GM18873 (cell line): ENCODE data around the gene COL19A1.
A peak's percentile ranks its signal among the peaks of the same experiment; 100 is the strongest.
"Not testable (repeated sequence)": the region's sequence is repeated elsewhere in the genome, so short reads cannot be mapped to it uniquely, and the experiment has no call there.

ENCODE experiments used
- ATAC-seq: cut with Tn5 transposase; IDR thresholded peaks from one replicate; pipeline ENCODE4 v1.9.1; 2021; ENCODE audit warnings: mild to moderate bottlenecking, moderate library complexity, moderate number of reproducible peaks; ENCODE audit not compliant: unreplicated experiment, low FRiP score

COL19A1 gene

DNA sequence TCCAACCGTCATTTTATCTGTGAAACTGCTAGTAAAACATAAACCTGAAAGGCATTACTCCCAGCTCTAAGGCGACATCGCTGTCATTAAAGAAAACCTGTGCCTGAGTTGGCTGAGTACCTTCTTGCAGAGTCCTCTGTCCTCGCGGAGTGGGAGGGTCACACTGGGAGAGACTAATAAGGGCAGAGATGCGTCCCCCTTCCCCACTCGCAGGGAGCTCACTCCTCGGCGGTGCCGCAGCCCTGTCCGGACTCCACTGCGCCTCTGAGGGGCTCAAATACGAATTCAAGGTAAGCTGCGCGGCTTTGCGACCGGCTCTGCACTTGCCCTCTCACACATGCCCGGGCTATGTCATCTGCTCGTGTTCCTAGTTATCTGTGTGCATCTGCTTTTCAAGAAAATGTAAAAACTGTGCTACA is at the start of gene COL19A1:
TSS of gene COL19A1 (plus strand) at position 206 of the 419 bp plus-strand sequence. CDS start 13,012 bp downstream, outside the sequence.
- peak; percentile 63 for ATAC-seq

GRCh38 chr6:69816569-69816968 is 49.8 kb upstream of the COL19A1 start:
- ATAC-seq: no peak

GRCh38 chr6:69817358-69817757 is 49.0 kb upstream of the COL19A1 start:
- no peak for ATAC-seq

GRCh38 chr6:69818223-69818930 is 48.0 kb upstream of the COL19A1 start:
- no peak for ATAC-seq

DNA sequence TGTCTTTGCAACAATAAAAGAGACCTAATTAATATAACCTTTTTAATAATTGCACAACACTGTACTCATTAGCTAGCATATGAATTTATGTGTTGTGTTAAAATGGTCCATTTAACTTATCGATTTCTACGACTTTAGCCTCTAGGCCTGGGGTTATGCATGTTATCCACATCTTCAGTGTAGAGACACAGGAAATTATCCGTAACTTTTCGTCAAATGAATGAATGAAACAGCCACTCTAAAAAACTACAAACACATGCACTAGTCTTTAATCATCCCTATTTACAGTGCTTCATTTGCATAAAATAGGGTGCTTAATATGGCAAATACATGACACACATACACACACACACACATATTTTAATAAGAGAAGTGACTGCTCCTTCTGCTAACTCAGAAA is 47.2 kb upstream of the COL19A1 start:
- no peak for ATAC-seq

GRCh38 chr6:69820018-69820417 is 46.3 kb upstream of the COL19A1 start:
- ATAC-seq: no peak

DNA sequence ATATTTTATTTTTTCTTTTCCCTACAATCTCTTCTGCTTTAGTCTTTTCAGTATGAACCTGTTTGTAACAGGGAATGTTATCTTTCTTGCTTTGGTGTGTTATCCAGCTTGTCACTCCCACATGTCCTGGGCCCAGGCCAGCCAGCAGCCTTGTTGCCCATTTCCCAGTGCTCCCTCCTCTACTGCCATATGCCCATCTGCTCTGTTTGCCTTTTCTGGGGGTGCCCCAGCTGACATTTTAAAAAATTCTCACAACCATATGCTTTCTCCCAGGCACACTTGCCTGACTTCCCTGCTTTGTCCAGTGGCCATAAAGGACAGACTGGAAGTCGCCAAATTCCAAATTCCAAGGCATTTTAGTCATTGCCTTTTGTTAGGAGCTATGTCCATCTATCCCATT is 45.9 kb upstream of the COL19A1 start:
- no peak for ATAC-seq

DNA sequence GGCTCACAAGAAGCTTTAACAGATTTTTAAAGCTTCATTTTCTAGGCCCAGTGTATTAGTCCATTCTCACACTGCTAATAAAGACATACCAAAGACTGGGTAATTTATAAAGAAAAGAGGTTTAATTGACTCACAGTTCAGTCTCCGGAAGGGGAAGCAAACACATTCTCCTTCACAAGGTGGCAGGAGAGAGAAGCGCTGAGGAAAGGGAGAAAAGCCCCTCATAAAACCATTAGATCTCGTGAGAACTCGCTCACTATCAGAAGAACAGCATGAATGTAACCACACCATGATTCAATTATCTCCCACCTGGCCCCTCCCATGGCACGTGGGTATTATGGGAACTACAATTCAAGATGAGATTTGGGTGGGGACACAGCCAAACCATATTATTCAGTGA is 42.0 kb upstream of the COL19A1 start:
- not testable (repeated sequence) for ATAC-seq

GRCh38 chr6:69825904-69826303 is 40.5 kb upstream of the COL19A1 start:
- ATAC-seq: no peak

- no peak for ATAC-seq
These were observed 39.0 kb upstream of the COL19A1 start for GRCh38 chr6:69827276-69827893.

DNA sequence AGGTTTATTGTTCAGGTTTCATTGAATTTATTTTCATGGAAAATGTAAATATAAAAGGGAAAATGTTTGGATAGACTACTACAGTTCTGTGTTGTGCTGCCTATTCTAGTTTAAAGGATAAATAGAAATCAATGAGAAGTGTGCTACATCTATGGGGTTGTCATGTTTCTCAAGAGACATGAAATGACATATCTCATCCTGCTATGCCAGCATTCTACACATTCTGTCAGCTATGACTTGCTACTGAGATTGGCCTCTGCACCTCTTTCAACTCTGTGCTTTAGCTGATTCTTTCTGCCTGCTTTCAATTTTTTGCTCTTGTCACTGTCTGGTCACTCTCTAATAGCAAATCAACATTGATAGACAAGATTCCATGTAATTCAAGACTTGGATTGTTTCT is 33.8 kb upstream of the COL19A1 start:
- ATAC-seq: no peak

GRCh38 chr6:69835414-69836179 is 30.8 kb upstream of the COL19A1 start:
- ATAC-seq: peak; percentile 67

- no peak for ATAC-seq
These were observed 24.5 kb upstream of the COL19A1 start for GRCh38 chr6:69841862-69842261.

DNA sequence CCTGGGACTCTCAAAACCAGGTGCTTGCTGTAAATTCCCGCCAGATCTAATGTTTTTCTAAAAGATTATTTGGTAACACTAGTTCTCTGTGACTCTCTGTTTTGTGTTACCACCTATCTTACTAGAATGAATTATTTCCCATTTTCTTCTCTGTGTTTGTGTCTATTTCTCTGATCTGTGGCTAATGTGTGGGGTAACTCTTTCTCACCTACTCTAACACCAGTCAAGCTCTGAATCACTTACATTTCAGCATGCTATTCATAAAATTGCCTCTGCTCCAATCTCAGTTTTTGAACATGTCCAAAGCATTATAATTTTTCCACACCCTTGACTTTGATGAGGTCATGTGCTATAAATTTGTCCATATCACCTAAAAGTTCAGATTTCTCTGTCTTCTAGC is 23.2 kb upstream of the COL19A1 start:
- no peak for ATAC-seq

GRCh38 chr6:69846312-69846711 is 20.0 kb upstream of the COL19A1 start:
- no peak for ATAC-seq

- no peak for ATAC-seq
These were observed 19.4 kb upstream of the COL19A1 start for GRCh38 chr6:69846770-69847491.

- ATAC-seq: no peak
These were observed 18.9 kb upstream of the COL19A1 start for GRCh38 chr6:69847492-69847788.

DNA sequence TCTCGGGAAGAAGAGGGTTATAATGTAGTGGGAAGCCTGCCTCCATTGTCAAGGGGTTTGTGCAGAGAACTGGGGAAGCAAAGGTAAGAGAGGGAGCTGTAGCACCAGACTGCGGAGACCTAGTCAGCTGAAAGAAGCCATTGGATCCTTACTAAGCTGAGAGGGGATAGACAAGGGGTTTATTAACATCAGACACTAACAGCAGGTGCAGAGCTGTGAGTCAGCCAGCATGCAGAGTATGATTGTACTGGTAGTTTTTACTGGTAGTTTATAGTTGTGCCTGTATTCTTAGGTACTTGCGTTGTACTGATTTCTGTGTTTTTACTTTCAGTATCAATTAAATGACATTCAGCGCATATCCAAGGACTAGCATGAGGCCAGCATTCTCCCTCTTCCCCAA is 17.8 kb upstream of the COL19A1 start:
- no peak for ATAC-seq

DNA sequence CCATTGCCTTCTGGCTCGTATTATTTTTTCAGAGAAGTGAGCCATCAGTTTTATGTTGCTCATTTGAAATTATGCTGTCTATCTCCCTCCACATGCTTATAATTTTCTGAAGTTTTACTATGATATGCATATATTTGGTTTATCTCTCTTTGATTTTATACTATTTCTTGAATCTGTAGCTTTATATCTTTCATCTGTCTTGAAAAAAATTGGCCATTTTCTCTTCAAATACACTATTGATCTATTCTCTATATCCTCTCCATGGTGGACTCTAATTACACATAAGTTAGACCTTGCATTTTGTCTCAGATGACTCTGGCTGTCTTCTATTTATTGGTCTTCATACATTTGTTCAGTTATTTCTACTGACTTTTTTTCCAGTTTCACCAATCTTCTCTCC is 13.7 kb upstream of the COL19A1 start:
- no peak for ATAC-seq

DNA sequence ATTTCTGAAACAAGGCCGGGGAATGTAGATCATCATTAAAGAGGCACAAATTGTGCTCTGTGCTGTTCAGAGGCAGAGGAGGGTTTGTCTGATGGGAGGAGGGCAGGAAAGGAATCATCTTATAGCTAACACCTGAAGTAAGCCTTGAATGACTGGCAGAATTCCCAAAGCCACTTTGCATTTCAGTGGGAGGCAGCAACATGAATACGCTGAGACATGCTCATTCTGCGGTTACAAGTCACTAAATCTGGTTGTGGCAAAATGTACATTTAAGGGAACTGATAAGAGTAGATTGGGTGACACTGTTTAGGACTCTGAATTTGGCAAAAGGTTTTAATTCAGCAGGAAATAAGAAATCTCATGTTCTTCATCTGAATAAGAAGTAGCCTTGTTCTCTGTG is 4.4 kb upstream of the COL19A1 start:
- no peak for ATAC-seq

- no peak for ATAC-seq
These were observed 2.6 kb upstream of the COL19A1 start for GRCh38 chr6:69863766-69864165.
